Astrocyte of the hippocampus (primary cell): ENCODE data around the gene GPR83.
"Not testable (repeated sequence)": the region's sequence is repeated elsewhere in the genome, so short reads cannot be mapped to it uniquely, and the experiment has no call there.

Experiments used
- DNase-seq: peaks from one replicate; pipeline ENCODE4 v3.0.0; 2011; ENCODE audit warnings: low read depth, low spot score

Gene GPR83

GRCh38 chr11:94370576-94370975, 30.6 kb downstream of the GPR83 start:
- not testable (repeated sequence) for DNase-seq

DNA sequence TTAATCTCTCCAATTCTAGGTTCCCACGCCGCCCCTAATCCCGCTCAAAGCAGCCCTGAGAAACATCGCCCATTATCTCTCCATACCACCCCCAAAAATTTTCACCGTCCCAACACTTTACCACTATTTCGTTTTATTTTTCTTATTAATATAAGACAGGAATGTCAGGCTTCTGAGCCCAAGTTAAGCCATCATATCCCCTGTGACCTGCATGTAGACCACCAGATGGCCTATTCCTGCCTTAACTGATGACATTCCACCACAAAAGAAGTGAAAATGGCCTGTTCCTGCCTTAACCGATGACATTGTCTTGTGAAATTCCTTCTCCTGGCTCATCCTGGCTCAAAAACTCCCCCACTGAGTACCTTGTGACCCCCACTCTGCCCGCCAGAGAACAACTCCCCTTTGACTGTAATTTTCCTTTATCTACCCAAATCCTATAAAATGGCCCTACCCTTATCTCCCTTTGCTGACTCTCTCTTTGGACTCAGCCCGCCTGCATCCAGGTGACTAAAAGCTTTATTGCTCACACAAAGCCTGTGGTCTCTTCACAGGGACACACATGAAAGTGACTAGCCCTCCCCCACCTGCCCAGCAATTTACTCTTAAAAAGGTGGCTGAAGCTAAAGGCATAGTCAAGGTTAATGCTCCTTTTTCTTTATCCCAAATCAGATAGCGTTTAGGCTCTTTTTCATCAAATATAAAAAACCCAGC, 50.2 kb downstream of the GPR83 start:
- not testable (repeated sequence) for DNase-seq

GRCh38 chr11:94346311-94346710, 54.9 kb downstream of the GPR83 start:
- DNase-seq: not testable (repeated sequence)

DNA sequence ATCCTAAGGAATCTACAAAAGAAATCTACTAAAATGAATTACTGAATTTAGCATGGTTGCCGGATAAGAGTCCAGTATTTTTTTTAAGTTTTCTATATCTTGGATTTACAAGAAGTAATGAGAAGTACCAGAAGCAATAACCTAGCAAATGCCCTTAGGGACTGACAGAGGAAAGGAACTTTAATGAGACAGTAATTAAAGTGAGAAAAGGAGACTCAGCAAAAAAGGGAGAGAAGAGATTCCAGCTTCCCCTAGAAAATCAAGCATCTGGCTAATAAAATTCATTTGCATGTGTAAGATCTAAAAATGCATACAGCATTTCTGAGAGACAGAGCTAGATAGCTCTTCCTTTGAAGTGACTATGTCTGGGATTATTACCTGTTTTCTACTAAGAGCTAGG, 57.7 kb downstream of the GPR83 start:
- no peak for DNase-seq

DNA sequence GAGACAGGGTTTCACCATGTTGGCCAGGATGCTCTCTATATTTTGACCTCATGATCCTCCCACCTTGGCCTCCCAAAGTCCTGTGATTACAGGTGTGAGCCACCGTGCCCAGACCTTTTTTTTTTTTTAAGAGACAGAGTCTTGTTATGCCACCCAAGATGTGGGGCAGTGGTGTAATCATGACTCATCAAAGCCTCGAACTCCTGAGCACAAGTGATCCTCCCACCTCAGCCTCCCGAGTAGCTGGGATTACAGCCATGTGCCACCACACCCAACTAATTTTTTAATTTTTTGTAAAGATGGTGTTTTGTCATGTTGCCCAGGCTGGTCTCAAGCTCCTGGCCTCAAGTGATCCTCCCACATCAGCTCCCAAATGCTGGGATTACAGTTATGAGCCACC, 59.0 kb downstream of the GPR83 start:
- no peak for DNase-seq

- DNase-seq: no peak
Measured at GRCh38 chr11:94338651-94339050, 62.6 kb downstream of the GPR83 start.

GRCh38 chr11:94336033-94336432, 65.2 kb downstream of the GPR83 start:
- DNase-seq: no peak

DNA sequence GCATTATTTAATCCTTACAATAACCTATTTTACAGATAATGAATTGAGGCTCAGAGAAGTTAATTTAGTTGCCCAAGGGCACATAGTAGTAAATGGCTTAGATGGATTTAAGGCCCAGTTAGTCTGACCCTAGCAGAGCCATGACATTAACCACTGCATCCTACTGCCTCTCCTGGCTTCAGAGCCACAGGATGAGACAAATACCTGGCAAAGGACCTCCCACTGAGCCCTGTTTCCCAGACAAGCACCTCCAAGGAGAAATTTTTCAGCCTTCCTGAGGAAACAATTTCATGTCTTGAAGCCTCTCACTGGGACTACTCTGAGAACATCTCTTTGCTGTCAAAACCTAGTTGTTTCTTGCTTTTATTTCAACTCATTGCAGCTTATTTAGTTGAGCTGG, 68.4 kb downstream of the GPR83 start:
- DNase-seq: no peak

DNA sequence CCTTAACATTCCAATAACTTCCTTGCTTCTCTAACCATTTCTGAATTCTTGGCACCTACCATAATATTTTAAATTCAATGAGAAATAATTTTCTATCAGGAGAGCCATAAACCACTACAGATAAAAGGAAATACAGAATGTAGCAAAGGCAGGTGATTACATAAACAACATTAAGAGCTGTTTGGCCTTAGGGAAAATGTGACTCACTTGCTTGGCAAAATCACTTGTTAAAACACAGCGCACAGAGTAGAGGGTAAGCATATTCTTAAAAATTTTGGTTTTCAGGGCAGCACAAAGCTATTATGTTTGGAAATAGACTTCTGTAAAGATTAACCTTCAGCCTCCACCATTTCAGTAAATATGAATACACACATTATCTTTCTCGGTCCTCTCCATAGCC, 70.4 kb downstream of the GPR83 start:
- DNase-seq: peak; percentile 14

DNA sequence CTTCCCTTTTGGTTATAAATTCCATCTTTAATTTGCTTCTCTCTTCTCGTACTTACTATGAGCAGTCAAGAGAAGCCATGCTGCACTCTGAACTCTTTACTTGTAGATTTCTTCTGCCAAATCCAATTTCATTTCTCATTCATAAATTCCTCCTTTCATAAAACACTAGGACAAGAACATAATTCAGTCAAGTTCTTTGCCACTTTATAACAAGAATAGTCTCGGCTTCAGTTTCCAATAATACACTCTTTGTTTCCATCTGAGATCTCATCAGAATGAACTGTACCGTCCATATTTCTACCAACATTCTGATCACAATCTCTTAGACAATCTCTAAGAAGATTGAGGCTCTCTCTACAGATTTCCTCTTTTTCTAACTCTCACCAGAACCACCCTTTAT, 71.7 kb downstream of the GPR83 start:
- no peak for DNase-seq

DNA sequence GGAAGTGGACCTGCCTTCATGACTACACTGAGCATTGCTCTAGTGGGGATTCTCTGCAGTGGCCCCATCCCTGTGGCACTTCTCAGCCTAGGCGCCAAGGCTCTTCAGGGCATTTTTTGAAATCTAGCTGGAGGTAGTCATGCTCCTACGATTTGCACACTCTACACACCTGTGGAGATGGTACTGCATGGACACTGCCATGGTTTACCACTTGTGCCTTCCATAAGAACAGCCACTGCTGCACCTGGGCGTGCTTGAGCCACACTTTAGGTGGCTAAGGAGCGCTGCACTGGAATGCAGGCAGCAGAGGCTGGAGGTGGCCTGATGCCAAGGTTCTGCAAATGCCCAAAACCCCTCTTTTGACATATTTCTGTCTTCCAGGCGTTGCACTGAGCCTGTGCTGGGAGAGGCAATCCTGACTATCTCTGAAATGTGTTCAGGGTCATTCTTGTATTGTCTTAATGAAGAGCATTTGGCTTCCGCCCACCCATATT, 72.6 kb downstream of the GPR83 start:
- no peak for DNase-seq
